Measurements from ENCODE around the gene JPH4.
A peak's percentile ranks its signal among the peaks of the same experiment; 100 is the strongest.

JPH4 gene

DNA sequence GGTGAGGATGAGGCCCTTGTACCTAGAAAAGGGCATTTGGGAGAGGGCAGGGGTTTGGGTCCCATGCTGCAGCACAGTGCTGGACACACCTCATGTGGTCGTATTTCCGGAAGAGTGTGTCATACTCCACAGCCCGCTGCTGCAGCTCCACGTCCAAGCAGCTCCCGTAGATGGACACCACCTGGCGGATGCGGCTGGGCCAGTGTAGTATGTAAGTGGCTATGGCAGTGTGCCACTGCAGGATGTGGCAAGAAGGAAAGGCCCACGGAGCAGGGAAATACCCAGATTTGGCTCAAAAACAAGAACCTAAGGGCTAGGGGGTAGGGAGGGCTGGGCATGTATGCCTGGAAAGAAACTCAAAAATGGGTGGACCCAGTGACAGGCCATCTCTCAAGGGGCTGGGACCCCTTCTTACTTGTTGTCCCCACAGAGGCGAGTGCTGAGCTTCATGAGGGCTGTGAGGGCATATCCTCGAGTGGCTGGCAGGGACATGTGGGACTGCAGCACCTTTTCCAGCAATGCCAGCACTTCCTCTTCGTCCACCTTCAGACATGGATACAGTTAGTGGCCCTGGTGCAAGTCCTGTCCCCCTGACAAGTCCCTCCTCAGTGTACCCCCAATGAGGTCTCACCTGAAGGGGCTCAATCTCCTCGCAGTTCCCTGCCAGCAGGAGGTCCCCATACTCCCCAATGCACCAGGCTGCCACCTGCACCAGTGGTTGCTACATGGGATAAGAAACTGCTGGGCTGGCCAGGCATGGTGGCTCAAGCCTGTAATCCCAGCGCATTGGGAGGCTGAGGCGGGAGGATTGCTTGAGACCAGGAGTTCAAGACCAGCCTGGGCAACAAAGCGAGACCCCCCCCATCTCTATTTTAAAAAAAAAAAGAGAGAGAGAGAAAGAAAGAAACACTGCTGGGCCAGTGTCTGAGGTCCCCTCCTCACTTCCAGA, 16.4 kb downstream of the JPH4 start:
- DNase-seq, result no peak

DNA sequence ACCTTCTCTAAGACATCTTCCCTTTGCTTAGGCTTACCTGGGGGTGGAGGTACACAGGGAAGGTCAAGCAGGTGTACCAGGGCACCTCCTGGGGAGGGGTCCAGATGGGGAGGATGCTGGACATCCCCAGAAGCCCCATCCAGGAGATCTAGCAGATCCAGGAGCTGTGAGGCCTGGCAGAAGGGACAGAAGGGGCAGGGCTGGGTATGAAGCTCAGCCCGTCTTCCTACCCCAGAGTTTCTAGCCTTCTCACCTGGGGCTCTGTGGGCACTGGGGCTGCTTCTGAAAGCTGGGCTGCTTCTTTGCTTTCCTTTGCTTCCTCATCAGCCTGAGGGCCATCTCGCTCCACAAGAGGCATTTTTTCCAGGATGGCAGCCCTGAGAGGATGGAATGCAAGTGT, 17.3 kb downstream of the JPH4 start:
- DNase-seq, result no peak

DNA sequence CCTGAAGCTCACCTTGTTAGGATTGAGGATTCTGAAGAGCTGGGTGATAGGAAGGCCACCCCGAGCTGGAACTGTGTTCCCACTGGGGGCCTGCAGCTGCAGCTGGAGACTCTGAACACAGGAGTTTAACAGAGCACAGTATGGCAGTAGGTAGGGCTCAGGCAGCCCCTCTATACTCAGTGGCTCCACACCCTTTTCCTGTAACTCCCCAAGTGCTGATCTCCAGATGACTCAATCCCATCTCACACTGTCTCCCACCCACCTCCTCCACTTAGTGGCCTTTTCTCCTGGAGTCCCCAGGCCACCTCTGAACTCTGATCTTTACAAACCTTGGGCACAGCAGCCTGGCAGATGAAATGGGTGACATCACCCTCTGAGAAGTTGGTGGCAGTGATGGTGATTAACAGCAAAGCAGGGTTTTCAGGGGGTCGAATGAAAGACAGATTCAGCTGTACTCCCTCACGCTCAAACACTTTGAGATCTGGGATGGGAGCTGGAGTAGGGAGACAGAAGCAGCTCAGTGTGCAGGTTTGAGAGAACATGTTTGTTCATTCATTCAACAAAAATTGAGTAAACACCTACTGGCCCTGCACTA, 18.6 kb downstream of the JPH4 start:
- no peak for DNase-seq

DNA sequence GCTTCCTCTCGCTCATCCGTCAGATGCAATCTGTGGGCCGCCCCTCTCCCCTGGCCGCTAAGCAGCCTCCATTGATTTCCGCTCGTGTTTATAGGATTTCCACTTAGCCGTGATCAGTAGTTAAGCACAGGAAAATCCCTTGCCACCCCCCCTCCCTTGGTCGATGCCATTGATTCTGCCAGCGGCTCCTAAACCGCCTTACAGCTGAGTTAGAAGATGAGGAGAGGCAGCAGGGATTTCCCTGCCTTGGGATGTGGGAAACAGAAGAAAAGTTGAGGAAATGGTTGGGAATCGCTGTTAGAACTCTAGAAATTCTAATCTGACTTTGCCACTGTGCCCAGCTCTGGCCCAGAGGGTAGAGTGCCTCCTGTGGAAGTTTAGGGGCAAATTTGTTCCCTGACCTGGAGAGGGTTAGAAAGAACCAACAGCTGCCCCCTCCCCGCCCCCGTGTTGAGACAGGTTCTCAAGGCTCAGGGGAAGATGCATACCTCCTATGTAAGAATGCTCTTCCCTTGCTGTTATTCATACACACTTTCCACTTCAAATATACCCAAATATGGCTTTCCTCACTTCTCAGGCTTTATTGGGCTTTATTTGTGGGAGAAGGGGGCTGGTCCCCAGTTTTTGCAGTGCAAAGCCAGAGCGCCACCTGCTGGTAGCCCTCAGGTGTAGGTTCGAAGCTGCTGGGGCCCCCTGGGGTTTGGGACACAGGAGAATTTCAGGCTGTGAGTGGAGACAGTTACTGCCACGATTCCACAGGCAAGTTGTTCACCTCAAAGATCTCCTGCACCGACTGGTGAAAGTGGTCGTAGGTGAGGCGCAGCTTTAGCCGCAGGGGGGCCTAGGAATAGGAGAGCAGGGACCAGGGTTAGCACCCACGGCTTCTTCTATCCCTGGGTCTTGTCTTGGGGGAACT, 19.3 kb downstream of the JPH4 start:
- peak; percentile 75 for DNase-seq

- DNase-seq, result no peak
Measured at GRCh38 chr14:23558346-23559009, 20.1 kb downstream of the JPH4 start.

- no peak for DNase-seq
Measured at GRCh38 chr14:23557946-23558345, 20.6 kb downstream of the JPH4 start.

- no peak for DNase-seq
Measured at GRCh38 chr14:23557521-23557920, 21.1 kb downstream of the JPH4 start.

DNA sequence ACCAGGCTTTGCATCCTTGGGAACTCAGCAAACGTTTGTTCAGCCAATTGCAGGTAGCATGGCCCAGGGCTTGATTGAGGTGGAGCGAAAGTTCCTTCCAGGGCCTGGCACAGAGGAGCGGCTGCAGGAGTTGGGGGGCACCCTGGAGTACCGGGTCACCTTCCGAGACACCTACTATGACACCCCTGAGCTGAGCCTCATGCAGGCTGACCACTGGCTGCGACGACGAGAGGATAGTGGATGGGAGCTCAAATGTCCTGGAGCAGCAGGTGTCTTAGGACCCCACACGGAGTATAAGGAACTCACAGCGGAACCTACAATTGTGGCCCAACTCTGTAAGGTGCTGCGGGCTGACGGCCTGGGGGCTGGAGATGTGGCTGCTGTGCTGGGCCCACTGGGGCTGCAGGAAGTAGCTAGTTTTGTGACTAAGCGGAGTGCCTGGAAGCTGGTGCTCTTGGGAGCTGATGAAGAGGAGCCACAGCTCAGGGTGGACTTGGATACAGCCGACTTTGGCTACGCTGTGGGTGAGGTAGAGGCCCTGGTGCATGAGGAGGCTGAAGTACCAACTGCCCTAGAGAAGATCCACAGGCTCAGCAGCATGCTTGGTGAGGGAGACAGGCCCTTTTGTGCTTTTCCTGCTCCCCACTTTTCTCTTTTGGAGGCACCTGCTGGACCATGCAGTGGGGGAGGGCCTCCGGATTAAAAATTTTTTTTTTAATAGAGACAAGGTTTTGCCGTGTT, 21.7 kb downstream of the JPH4 start:
- no peak for DNase-seq

DNA sequence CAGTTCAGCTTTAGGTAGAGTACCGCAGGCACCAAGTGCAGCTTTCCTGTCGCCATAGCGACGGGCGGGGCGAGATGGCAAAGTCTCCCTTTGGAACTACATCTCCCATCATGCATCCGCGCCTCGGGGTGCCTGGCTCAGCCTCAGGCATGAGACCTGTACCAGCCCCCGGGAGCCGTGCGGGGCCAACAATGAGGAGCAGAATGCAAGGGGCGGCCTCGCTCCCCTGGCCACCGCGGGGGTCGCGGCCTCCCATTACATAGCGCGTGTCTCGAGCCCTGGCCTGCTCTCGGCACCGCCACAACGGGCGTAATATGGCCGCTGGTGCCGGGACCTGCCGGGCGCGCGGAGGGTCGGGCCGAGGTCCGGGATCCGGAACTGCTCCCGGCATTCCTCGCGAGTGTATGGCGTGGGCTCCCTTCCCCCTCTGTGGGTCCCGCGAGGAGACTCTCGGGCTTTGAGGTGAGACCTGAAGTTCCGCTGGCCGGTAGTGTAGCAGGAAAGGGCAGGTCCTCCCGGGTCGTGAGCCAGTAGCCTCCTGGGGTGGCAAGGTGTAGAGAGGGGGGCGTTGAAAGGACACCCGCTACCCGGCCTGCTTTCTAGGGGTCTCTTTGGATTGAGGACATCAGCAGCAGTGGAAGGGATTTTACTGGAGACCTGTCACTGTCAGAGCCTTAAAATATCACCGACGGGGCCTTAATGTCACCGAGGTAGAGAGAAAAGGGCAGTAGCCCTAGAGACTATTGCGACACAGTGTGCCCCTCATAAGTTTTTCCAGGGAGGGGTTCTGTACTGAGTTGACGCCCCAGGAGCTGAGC, 22.5 kb downstream of the JPH4 start, which contains the start of gene THTPA:
THTPA (plus strand) TSS at position 390 of the 818 bp plus-strand sequence. CDS start 487 bp downstream, outside the sequence.
- peak; percentile 93 for DNase-seq

DNA sequence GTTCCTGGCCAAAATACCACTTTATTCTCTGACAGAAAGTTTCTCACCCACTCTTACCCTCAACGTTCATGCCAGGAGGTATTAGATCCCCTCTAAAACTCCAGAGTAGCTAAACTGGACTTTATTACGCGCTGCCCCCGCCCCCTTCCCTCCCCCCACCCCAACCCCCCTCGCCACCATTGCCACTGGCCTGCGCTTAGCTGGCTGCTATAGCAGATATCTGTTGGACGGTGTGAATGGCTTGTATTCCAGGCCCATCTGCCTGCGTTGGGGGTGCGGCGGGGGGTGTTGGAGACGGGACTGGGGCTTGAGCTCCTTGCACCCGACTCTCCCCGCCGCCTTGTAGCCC, 23.1 kb downstream of the JPH4 start:
- no peak for DNase-seq

- DNase-seq, result peak; percentile 86
Measured at GRCh38 chr14:23551266-23552028, 27.1 kb downstream of the JPH4 start, which contains the start of gene ZFHX2. ZFHX2 (minus strand) TSS chr14:23551765; CDS start chr14:23535325, 16,440 bp downstream.

DNA sequence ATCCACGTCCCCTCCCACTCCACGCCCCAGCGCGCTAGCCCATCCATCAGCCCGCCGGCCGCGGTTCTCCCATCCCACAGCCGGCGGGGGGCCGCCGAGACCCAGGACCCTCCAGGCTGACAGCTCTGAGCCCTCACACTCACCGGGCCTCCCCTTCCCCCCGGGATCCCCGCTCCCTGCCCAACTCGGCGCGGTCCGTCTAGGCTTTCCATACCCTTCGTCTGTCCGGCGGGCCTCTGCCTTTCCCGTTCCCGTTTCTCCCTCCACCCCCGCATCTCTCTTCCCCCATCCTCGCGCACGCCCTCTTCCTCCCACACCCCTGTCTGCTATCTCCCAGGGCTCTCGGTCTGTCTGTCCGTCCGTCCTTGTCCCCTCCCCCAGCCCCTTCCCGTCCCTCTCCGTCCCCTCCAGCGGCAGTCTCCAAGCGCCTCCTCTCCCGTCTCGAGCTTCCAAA, 27.8 kb downstream of the JPH4 start:
- DNase-seq, result no peak

- DNase-seq, result no peak
Measured at GRCh38 chr14:23550131-23550811, 28.3 kb downstream of the JPH4 start.

DNA sequence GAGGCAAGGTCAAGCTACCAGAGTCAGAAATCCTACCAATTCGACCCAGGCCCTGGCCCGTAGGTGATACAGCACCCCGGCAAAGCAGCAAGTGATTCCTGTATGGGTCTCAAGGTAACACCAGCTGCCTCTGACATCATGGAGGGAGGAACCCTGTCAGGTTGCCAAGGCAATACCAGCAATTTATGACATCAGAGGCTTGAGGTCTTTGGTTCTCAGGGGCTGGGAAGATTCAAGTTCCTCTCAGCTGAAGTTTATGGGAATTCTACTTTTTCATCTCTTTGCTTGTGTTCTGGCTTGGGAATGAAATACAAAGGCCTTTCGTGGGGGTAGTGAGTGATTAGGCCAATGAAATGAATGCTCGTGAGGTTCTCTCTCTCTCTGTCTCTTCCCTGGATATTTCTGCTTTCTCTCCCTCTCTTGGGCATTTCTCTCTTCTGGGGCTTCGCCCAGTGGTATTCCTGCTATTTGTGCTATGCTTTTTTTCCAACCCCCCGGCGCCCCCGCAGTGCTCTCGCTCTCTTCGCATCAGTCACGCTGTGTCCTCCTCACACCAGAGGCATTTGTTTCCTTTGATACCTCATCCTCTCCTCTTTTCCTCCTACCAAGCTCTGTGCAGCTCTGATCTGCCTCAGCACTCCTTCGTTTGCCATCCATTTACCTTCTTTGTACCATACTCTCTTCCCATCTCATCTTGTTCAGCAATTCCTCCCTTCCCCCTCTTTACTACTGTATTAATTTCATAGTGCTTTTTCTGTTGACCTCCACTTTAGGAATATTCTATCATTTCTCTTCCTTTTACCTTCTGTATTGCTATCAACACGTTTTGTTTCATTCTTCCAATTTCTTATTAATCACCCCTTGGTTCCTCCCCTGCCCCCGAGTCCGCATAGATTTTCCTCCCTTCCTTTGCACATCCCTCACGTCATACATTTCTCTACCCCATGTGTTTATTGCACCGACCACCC, 30.0 kb downstream of the JPH4 start:
- DNase-seq, result no peak

DNA sequence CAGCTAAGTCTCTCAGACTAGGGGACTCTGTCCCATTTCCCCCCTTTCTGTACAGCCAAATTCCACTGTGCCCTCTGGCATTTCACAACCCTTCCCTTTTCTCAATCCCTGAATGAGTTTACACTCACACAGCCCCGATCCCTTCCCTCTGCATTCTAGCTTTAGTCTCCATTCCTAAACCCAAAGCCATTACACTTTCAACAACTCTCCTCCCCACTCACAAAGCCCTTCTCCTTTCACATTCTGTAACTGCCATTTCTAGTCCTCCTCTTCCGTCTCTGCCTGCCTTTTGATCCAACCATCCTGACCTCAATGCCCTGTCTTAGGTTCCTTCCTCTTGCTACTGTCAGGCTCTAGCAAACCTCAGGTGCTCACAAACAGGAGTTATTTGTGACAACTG, 30.7 kb downstream of the JPH4 start:
- no peak for DNase-seq

DNA sequence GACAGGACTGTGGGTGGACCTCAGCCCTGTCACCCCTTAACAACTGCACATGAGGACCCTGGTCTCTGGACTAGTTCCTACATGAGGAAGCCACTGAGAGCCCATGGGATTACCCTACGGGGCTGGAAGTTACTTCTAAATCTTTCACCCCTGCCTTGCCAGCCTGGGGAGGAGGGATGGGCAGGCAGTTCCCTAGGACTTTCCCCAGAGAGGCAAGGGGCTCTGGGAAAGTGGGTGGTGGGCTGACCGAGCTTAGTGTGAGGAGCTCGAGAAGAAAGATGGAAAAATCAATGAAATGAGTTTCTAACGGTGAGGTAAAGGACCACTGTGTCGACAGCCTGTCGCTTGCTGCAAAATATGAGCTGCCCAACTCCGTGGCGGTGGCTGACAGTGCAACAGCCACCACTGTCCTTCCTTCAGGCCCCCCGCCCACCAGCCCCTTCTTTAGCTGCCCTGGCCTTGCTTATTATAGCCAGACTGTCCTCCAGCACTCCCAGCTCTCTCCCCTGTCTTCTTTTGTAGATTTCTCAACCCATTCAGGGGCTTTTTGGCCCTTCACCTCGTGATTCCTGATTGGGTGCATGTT, 32.0 kb downstream of the JPH4 start:
- DNase-seq, result no peak

- DNase-seq, result no peak
Measured at GRCh38 chr14:23545740-23546365, 32.7 kb downstream of the JPH4 start.
